GM04504 (cell line): ENCODE data around the gene DAAM1.

Experiments used
- DNase-seq: peaks from one replicate; pipeline ENCODE4 v3.0.0-alpha.2; 2012; ENCODE audit warnings: low read depth

DAAM1 gene

DNA sequence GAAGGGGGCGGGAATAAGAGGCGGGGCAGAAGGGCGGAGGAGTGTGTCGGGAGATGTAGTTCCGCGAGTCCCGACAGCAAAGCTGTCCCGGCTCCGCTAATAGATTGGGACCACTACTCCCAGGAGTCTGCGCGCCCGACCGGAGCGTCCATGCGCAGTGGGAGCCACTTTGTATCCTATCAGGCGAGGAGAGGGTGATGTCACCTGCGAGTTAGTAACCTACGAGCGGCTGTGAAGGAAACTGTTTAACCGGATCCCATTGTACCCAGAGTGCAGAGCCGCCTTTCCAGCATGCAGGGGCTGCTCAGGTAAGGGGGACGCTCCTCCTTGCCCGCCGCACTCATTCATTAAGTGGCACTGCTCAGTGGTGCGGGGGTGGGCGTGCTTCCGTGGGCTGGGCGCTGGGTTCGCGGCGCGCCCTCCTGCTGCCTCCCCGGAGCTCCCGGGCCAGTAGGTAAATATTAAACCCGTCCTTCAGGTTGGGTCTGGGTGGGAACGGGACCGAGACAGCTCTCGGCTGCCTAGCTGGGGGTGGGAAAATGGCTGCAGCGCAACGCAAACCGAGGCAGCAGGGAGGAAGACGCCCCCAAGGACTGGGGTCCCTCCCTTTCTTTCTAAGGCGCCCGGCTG, at the start of gene DAAM1:
Gene DAAM1, plus strand, starts transcription at position 207 of the 630 bp plus-strand sequence. CDS start 74,811 bp downstream, outside the sequence.
- DNase-seq: peak; percentile 96

DNA sequence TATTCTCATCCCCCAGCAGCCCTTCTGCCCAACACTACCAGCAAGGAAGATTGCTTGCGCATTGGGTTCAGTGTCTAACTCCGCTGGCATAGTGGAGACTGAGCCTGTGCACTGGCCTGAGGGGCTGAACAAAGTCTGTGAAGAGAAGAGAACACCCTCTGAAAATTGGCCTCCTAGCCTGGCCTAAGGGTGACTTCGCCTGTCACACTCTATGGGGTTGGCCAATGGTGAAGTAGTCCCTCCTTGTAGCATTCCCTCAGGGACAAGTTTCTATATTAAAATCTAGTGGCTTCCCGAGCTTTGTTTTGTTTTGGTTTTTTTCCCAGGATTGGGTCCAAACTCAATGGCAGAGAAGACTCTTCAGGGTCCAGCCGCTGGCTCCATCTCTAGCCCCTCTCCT, 49.1 kb upstream of the DAAM1 start:
- DNase-seq: no peak

DNA sequence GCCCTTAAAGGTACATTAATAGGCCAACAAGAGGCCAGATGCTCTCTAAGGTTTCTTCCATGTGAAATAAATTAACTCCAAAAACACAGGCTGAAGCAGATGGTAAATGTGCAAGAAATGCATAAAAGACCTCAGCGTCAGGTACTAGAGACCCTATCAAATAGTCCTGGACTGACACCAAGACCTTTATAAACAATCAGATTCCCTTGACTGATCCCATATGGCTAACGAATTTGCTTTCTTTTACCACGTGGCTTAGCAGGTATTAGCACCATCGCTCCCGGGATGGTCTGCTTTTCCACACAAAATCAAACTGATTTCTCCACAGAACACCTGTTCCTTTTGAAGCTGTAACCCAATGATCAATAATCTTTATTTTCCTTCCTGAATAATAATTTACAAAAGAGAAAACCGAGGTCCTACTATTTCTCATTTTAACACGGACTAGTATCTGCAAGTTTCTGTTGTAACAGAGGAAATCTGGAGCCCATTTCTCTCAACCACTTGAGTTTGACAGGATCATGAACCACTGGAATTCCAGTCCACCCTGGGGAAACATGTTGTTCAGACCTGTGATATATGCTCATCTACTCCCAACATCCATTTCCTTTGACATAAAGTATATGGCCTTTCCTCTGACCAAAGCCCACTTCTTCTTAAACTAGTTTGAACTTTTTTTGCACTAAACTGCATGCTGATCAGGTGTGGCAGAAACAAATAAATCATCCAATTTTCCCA, 48.2 kb upstream of the DAAM1 start:
- no peak for DNase-seq

DNA sequence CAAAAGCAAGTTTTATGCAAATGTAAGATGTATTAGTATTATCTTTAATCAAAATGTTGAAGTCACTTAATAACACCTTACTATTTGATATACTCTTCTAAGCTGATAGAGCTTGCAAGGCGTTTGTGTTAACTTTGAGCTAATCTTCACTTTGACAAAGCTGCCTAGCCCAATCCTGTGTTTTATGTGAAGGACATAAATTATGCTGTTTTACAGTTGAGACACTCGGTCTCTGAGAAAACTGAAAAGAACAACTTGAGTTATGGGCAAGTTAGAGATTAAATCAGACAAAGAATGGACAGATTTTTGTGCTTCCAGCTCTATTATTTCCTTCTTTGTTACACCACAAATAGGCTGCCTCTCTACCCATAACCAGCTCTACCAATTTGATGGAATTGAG, 42.0 kb upstream of the DAAM1 start:
- no peak for DNase-seq

DNA sequence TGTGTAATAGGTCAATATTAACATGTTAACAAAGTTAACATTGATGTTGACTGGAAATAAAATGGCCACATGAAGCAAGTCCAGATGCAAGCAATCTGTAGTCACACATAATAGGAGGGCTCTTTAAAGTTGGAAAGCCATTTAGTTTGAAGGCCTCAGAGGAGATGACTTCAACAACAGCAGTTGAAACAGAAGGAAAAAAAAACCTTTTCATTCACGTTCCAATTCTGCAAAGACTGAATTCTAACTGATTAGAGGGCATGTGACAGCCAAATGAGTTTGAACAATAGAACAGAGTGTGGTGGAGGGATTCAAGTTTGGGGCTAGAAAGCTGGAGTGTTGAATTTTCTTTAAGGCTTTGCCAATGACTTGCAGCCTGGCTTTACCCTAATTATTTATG, 41.5 kb upstream of the DAAM1 start:
- no peak for DNase-seq

DNA sequence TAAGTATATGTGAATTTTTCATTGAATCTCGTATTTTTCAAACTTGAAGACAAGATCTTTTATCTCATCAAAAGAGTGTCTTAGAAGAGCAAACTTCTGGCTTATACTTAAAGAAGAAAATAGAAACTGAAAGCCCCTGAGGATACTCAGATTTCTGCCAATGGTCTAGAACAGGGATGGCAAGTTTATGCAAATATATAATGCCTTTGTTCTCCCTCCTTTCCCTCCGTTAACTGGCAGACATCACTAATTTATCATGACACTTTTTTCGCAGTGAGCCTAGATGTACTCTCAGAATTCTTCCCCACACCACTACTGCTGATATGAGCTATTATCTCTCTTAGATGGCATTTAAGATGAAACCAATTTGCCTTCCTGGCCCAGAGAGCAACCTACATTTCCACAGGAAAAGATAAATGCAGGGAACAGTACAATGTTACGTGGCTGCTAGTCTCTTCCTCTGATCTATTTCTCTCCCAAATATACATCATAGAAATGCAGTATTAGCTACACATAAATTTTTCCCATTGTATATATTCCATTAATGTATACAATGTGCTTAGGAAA, 40.0 kb upstream of the DAAM1 start:
- DNase-seq: no peak

DNA sequence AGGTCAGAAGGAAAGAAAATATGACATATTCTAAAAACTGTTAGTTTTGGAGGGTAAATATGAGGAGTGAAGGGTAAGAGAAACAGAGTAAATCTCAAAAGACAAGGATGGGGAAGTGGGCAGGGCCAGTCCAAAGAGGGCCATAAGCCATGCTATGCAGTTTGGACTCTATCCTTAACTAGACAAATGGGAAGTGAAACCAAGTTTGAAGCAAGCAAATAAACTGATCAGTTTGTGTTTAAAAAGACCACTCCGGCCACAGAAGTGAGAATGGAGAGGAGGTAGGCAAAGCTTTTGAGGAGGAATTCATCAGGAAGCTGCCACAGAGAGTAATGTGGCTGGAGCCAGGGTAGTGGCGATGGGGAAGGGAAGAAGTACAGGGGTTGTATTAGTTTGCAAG, 37.5 kb upstream of the DAAM1 start:
- no peak for DNase-seq

DNA sequence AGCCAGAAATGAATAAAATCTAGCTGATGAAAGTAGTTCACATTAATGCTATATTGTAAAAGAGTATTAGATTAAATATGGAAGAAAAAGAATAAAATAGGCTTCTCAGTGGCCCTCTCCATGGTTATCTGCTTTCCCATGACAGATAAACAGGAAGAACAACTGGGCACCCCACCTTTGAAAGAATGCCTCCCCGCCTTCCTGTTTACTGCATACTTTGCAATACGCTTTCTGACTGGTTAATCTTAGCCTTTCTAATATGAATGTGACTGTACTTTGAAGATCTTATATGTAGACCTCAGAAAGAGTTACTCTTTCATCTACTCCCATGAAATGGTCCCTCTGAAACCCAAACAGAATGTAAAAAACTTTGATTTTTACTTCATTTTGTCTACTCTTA, 34.1 kb upstream of the DAAM1 start:
- no peak for DNase-seq

DNA sequence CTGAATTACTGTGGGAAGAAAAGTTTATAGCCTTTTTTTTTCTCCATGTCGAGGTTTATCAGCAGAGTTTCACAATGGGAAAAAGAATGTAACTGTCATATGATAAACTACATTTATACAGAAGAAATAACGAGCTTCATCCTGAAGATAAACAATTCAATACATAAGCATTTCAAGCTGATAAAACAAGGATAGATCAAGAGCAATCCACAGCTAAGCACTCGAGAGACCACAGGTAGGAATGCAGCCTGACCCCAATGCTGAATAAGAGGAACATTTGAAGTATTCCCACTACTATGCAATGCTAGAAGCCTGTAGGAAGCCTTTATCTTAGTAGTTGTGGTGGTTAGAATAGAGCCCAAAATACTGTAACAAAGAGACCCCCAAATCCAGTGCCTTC, 32.6 kb upstream of the DAAM1 start:
- DNase-seq: no peak

DNA sequence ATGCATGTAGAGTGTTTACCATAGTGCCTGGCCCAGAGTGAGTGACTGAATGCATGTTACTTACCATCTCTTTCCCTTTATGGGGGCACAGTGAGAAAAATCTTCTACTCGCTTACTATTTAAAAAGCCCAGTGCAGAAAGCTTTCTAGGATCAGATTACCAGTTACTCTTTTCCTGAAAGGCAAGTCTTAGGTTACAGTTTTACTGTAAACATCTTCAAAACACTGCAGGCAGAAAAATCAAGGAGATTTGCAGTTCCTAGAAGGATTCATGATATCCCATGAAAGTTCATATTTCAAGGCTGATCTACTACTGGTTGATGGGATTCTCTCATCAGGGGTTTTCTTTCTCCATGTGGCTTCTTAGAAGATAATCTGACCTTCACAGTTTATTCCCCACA, 29.3 kb upstream of the DAAM1 start:
- DNase-seq: no peak

DNA sequence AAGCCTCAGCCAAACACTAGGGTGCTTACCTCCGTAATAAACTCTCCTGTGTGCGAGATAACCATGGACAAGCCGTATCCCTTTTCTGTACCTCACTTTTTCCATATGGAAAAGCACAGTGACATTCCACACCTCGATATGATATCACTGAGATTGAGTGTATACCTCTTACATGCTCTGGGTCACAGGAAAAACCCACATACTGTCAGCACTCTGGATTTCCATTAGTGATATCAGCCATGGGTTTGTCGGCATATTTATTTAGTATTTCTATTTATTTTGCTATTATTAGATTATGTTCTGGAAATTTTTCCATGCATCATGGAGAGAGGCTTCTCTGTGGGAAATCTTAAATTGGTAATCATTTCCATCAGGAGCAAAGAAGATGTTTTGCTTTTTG, 28.0 kb upstream of the DAAM1 start:
- DNase-seq: no peak

DNA sequence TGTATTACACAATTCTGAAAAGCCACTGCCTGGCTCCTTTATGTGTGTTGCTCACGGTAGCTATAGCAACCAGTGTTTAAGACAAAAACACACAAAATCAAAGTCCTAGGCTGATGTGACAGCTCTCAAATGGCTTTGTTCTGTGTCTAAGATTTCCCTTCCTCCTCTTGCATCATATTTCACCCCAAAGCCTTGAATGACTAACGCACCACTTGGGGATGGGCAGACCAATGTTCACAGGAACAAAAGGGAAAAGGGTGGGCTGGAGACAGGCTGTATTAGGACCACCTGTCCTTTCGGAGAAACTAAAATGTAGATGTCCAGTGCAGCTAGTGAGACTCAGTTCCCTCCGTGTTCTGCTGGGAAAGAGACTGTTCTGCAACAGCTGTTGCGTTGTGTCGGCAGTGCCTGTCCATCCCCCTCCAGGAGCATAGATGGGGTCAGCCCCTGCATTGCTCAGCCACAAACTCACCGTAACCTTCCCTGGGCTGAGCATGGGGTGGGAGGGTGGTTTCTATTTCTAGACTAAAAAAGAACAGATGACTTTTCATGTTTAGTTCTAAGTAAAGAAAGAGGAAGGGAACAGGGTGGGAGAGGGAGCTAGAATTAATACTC, 26.8 kb upstream of the DAAM1 start:
- peak; percentile 26 for DNase-seq

DNA sequence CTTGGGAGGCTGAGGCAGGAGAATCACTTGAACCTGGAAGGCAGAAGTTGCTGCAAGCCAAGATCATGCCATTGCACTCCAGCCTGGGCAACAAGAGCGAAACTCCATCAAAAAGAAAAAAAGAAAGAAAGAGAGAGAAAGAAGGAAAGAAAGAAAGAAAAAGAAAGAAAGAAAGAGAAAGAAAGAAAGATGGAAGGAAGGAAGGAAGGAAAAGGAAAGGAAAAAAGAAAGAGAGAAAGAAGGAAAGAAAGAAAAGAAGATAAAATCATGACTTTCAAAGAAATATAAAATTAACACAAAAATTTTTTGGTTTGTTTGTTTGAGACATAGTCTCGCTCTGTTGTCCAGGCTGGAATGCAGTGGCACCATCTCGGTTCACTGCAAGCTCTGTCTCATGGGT, 22.2 kb upstream of the DAAM1 start:
- DNase-seq: no peak

DNA sequence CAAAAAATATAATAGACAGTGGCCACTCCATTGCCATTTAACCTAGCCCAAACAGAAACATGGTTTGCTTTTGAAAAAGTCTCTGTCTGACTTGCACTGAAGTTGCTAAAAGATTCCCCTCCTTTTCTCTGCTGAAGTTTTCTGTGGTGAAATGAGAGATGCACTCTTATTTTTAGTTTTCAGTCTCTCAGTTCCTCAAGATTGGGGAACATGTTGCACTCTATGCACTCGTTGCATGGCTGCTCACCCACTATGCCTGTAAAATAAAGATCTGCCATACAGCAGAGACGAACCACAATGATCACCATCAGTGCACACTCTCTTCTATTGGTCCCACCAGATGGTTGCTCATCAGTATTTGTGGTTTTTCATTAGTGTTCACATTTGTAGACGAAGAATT, 13.1 kb upstream of the DAAM1 start:
- no peak for DNase-seq

DNA sequence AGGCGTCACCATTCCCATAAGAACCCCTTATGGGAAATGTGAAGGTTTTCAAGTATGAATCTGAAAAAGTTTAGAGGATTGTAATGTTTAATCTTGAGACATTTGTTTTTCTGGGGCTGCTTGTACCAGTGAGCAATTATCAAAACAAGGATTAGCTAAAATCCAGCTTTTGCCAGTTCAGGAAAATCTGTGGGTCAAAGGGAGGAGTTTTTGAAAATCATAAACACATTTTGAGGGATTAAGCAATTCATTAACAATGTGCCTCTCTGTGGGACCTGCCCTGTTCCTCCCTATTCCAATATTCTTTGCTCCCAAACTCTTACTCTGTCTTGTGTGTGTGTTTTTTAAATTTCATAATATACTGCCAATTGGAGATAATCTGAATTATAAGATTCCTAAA, 11.7 kb upstream of the DAAM1 start:
- no peak for DNase-seq

DNA sequence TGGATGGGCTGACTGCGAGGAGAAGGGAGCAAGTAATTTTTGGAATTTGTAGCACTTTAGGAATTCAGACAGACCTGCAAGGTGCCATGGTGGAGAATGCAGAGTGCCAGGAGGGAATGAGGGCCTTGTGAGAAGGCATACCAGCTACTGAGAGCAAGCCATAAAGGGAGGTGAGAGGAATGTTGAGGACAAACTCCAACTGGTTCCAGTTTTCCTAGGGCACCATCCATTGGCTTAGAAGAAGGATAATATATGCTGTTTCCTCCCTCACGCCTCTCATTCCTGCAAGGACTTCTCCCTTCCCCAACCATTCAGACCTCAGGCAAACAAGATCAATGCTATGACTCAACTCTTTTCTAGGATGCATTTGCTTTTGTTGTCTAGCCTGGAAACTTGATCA, 11.2 kb upstream of the DAAM1 start:
- no peak for DNase-seq

DNA sequence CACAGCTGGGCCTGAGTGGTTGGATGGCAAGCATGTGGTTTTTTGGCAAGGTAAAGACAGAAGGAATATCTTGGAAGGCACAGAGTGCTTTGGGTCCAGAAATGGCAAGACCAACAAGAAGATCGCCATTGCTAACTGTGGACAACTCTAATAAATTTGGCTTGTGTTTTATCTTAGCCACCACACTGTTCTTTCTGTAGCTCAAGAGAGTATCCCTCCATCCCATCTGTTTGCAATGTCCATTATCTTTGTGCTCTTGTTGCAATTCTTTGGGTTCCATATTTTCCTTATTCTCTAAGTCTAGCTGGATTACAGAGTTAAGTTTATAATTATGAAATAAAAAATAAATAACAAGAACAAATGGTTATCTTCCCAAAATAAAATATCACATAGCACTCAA, 6.7 kb upstream of the DAAM1 start:
- DNase-seq: no peak

DNA sequence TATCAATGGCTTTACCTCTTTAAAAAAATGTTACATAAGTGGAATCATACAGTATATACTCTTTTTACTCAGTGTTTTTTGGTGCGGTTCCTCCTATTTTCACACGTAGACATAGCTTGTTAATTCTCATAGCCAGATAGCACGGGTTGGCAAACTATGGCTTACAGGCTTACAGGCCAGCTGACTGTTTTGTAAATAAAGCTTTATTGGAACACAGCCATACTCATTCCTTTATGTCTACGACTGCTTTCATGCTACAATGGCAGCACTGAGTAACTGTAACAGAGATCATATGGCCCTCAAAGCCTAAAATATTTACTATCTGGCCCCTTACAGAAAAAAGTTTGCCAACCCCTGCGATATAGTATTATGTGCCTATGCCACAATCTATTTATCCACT, 5.8 kb upstream of the DAAM1 start:
- DNase-seq: no peak

DNA sequence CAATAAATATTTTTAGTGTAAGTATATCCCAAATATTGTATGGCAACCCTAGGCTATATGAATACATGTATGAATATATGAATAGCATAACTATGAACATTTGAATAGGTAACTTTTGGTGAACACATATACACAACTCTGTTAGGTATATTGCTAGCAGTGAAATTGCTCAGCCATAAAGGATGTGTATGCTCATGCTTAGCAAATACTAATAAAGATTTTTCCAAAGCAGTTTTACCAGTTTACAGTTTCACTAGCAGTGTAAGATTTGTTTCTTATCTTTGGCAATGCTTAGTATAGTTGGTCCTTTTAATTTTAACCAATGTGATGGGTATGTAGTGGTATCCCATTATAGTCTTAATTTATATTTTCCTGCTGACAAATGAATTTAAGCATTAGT, 5.3 kb upstream of the DAAM1 start:
- no peak for DNase-seq

DNA sequence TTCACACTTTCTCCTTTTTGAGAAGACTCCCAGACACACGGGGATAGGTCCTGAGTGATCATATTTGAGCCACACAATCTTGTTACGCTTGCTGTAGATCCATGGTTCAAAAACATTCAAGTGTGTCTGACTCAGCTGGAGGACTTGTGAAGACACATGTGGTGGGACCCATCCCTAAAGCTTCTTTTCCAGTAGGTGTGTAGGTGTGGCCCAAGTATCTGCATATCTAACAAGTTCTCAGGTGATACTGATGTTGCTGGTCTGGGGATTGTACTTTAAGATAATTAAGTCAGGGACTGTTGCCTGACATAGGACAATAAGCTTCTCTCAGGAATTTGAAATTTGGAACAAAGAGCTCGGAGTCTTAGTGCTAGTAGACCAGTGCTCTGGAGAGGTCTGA, 4.1 kb upstream of the DAAM1 start:
- DNase-seq: no peak

DNA sequence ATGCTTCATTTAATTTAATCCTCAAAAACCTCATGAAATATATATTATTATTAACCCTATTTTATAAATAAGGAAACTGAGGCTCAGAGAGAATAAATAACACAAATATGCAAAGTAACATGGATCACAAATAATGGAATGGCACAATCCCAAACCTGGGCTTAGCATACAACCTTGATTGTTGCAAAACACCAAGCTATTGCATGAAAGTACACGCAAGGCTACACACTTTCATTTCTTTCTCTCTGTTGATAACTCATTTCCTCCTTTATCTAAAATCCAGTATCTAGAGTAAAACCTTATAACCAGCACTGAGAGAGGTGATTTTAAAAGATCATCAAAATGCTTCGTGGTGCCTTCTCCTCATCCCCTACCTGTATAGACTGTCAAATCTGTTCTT, 2.8 kb upstream of the DAAM1 start:
- DNase-seq: no peak

DNA sequence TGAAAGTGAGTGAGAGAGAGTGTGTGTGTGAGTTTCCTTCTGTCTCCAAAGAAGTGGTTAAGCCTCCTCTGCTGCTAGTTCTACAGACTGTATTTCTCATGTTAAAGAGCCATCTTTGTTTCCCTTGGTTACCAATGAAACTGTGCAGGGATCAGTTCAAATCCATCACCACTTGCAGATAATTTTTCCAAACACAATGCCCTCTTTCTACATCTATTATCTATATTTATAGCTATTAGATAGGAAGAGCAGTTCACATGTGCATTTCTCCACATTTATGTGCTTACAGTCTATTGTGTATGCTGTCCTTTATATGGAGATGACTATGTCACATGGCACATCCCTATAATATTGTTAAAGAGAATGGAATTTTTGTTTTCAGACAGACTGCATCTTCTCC, 2.2 kb upstream of the DAAM1 start:
- DNase-seq: no peak

DNA sequence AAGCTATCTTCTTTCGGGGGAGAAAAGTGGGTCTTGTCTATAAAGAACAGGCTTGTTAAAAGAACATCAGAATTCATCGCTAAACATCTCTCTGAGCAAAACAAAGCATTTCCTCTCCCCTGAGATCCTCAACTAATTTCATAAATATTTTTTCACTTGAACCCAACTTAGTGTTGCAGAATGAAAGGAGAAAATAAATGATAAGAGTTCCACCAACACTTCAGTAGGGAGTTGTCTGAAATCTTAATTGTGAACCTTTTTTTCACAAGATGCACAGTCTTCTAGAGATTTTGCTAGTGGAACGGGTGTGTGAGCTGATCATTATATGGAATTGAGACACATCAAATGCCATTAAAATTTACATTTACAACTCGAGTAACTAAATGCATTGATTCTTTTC, 1.3 kb upstream of the DAAM1 start:
- no peak for DNase-seq
